ENCODE data around the gene NCAM2. TPM values are rescaled to one million over a fixed set of nuclear protein-coding genes. Genes with fewer than 3 reads are reported as not detected.

NCAM2 gene
- total and polyA plus RNA-seq, 3 experiments from 2014 or later: not detected

DNA sequence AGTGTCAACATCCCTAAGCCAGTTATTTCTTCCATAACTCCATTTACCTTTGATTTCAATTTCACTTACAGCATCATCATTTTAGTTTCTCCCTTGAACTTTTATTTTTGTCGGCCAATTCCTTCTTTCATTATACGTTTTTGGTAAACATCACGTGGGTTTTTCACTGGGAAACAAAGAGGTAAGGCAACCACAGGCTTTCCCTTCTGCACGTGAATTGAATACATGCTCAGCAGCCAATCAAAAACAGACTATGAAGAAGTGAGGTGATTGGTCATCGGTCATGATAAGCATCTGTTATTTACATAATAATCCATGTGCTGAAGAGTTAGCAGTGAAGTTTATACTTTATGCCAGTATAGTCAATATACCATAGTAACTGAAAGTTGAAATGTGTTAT lies 98.7 kb downstream of the NCAM2 start:
- Mint-ChIP-seq H3K27me3 (no peaks in the 10 kb centered on the region), H3K36me3 (no peaks in the 10 kb centered on the region), H3K9me3 (peaks cover 0 to 10% (median 2%) of the 10 kb centered on the region in 5 donors), H3K4me1 (no peaks in the 10 kb centered on the region), H3K4me3 (no peak overlapping the region), H3K27ac (no peak overlapping the region)
- H3K27ac ChIP-seq (ENCODE audit: low read depth, low read length): no peak overlapping the region
- H3K4me1 ChIP-seq (ENCODE audit: insufficient read depth, low read length): no peaks in the 10 kb centered on the region
- ChIA-PET POLR2A (no interaction called here), CTCF (no interaction called here)
- H3K4me3 ChIP-seq (ENCODE audit: low read length): no peak overlapping the region
- no peaks in the 10 kb centered on the region for H3K27me3 ChIP-seq (ENCODE audit: insufficient read depth, low read length, poor library complexity, severe bottlenecking)
- no peak for DNase-seq
- no peaks in the 10 kb centered on the region for H3K9me3 ChIP-seq (ENCODE audit: low read length)
- no peaks in the 10 kb centered on the region for H3K36me3 ChIP-seq (ENCODE audit: insufficient read depth, low read length)

DNA sequence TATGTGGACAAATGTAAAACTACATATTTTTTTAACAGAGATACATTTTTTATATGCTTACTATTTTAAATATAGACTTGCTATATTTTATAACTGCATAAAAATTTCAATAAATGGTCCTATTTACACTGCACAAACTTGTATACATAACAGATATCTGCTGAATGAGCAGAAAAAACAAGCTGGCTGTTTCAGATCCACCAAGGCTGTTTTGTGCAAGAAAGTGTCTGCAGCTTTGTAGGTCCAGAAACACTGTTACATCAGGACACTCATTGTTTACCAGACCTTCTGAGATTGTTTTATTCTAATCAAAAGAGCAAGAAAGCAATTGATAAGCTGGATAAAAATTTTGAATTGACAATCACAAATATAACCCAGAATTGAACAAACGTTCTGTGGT lies 99.3 kb downstream of the NCAM2 start:
- Mint-ChIP-seq H3K4me1 (no peaks in the 10 kb centered on the region), H3K4me3 (no peak overlapping the region), H3K27me3 (no peaks in the 10 kb centered on the region), H3K9me3 (peaks cover 0 to 12% (median 2%) of the 10 kb centered on the region in 5 donors), H3K27ac (no peak overlapping the region), H3K36me3 (no peaks in the 10 kb centered on the region)
- POLR2A ChIA-PET: no interaction called here
- H3K36me3 ChIP-seq (ENCODE audit: insufficient read depth, low read length): no peaks in the 10 kb centered on the region
- H3K4me3 ChIP-seq (ENCODE audit: low read length): no peak overlapping the region
- no peaks in the 10 kb centered on the region for H3K4me1 ChIP-seq (ENCODE audit: insufficient read depth, low read length)
- H3K27ac ChIP-seq (ENCODE audit: low read depth, low read length): no peak overlapping the region
- DNase-seq: no peak
- CTCF ChIA-PET: no interaction called here
- H3K27me3 ChIP-seq (ENCODE audit: insufficient read depth, low read length, poor library complexity, severe bottlenecking): no peaks in the 10 kb centered on the region
- no peaks in the 10 kb centered on the region for H3K9me3 ChIP-seq (ENCODE audit: low read length)

DNA sequence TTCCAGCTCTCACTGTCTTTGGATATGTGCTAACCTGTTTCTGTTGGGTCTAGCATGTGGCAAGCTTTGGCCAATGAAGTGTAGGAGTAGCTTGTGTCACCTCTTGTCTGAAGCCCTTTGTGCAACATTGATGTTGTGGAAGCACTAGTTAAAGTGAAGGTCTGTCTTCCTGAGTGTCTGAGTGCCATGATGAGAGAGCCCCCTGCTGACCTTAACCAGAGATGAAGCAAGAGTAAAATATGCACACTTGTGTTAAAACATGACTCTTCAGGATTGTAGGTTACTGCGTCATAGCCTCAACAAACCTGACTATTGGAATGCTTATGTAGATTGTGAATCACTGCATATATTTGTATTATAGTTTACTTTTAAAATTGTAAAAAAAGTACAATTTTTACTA lies 103.7 kb downstream of the NCAM2 start:
- H3K27ac ChIP-seq (ENCODE audit: low read depth, low read length): no peak overlapping the region
- DNase-seq: no peak
- H3K4me1 ChIP-seq (ENCODE audit: insufficient read depth, low read length): no peaks in the 10 kb centered on the region
- no peaks in the 10 kb centered on the region for H3K27me3 Mint-ChIP-seq
- CTCF ChIA-PET: no interaction called here
- no peak overlapping the region for H3K27ac Mint-ChIP-seq
- H3K36me3 ChIP-seq (ENCODE audit: insufficient read depth, low read length): no peaks in the 10 kb centered on the region
- H3K9me3 ChIP-seq (ENCODE audit: low read length): no peaks in the 10 kb centered on the region
- H3K9me3 Mint-ChIP-seq: peaks cover 2 to 26% (median 2%) of the 10 kb centered on the region in 5 donors
- H3K4me3 ChIP-seq (ENCODE audit: low read length): no peak overlapping the region
- H3K36me3 Mint-ChIP-seq: no peaks in the 10 kb centered on the region
- H3K27me3 ChIP-seq (ENCODE audit: insufficient read depth, low read length, poor library complexity, severe bottlenecking): no peaks in the 10 kb centered on the region
- POLR2A ChIA-PET: no interaction called here
- H3K4me1 Mint-ChIP-seq: no peaks in the 10 kb centered on the region
- no peak overlapping the region for H3K4me3 Mint-ChIP-seq

DNA sequence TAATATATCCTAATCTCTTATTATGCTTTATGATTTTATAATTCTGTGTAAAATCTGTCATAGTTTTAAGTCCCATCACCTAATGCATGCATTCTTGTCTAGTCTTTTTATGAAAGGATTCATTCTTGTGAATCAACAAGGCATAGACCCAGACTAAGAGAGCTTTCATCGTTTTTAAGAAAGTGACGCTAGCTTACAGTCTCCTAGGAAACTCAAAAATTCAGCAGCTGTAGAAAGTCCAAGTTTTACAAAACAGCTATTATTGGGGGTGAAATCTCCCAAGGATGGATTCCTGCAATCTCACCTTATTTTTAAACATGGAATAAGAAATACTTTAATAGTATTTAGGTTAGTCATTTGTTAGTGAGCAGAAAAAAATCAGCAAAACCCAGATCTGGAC lies 104.7 kb downstream of the NCAM2 start:
- H3K4me3 ChIP-seq (ENCODE audit: low read length): no peak overlapping the region

DNA sequence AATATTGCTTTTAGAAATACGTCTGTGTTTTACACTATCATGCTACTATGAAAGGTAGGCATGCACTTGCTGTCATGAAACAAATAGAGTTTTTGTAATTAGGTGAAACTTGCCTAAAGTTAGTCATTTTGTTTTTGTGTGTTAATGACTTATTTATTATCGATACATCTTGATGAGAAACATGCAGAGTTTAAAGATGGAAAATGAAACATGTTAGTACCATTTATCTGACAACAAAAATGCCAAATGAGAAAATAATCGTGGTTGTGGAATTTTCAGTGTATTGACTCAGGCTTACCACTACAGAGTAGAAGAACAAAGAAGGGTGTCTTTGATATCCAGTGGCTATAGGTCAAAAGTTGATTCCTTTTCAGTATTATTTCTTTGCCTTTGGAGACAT lies 105.5 kb downstream of the NCAM2 start:
- no peaks in the 10 kb centered on the region for H3K4me1 Mint-ChIP-seq
- H3K9me3 ChIP-seq (ENCODE audit: low read length): no peaks in the 10 kb centered on the region
- no peaks in the 10 kb centered on the region for H3K27me3 ChIP-seq (ENCODE audit: insufficient read depth, low read length, poor library complexity, severe bottlenecking)
- no peak overlapping the region for H3K27ac Mint-ChIP-seq
- no peak overlapping the region for H3K4me3 Mint-ChIP-seq
- peaks cover 2 to 26% (median 2%) of the 10 kb centered on the region in 5 donors for H3K9me3 Mint-ChIP-seq
- H3K4me1 ChIP-seq (ENCODE audit: insufficient read depth, low read length): no peaks in the 10 kb centered on the region
- ChIA-PET POLR2A (no interaction called here), CTCF (no interaction called here)
- H3K4me3 ChIP-seq (ENCODE audit: low read length): no peak overlapping the region
- H3K27me3 Mint-ChIP-seq: no peaks in the 10 kb centered on the region
- DNase-seq: no peak
- H3K27ac ChIP-seq (ENCODE audit: low read depth, low read length): no peak overlapping the region
- no peaks in the 10 kb centered on the region for H3K36me3 Mint-ChIP-seq
- no peaks in the 10 kb centered on the region for H3K36me3 ChIP-seq (ENCODE audit: insufficient read depth, low read length)

More for the DNA sequence above, 104.7 kb downstream of the NCAM2 start:
- Mint-ChIP-seq H3K27me3 (no peaks in the 10 kb centered on the region), H3K27ac (no peak overlapping the region), H3K4me1 (no peaks in the 10 kb centered on the region), H3K4me3 (no peak overlapping the region), H3K36me3 (no peaks in the 10 kb centered on the region), H3K9me3 (peaks cover 2 to 26% (median 2%) of the 10 kb centered on the region in 5 donors)
- H3K9me3 ChIP-seq (ENCODE audit: low read length): no peaks in the 10 kb centered on the region
- no peaks in the 10 kb centered on the region for H3K4me1 ChIP-seq (ENCODE audit: insufficient read depth, low read length)
- CTCF ChIA-PET: no interaction called here
- POLR2A ChIA-PET: no interaction called here
- H3K36me3 ChIP-seq (ENCODE audit: insufficient read depth, low read length): no peaks in the 10 kb centered on the region
- H3K27me3 ChIP-seq (ENCODE audit: insufficient read depth, low read length, poor library complexity, severe bottlenecking): no peaks in the 10 kb centered on the region
- no peak overlapping the region for H3K27ac ChIP-seq (ENCODE audit: low read depth, low read length)
- DNase-seq: no peak

DNA sequence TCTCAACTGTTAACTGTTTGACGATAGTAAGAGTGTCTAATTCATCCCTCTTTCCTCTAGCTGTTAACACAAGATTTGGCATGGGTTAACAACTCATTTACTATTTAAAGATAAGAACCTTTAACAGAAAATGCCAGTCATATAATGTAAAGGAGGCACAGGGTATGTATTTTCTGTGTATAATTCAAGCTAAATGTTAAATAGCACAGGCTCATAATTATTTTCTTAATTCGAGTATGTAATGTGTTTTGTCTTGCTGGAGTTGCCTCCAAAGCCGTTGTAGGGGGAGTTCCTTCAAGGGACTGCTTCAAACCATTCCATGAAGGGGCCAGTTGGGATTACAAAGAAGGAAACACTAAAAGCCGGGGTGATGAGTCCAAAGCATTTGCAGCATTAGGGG lies 111.5 kb downstream of the NCAM2 start:
- Histone ChIP-seq H3K4me3 (ENCODE audit: low read length) (no peak overlapping the region), H3K4me1 (ENCODE audit: insufficient read depth, low read length) (no peaks in the 10 kb centered on the region), H3K9me3 (ENCODE audit: low read length) (no peaks in the 10 kb centered on the region), H3K36me3 (ENCODE audit: insufficient read depth, low read length) (no peaks in the 10 kb centered on the region), H3K27ac (ENCODE audit: low read depth, low read length) (no peak overlapping the region), H3K27me3 (ENCODE audit: insufficient read depth, low read length, poor library complexity, severe bottlenecking) (no peaks in the 10 kb centered on the region)
- POLR2A ChIA-PET: no interaction called here
- no peak overlapping the region for H3K4me3 Mint-ChIP-seq
- H3K27ac Mint-ChIP-seq: no peak overlapping the region
- no peak for DNase-seq
- peaks cover 0 to 8% (median 4%) of the 10 kb centered on the region in 5 donors for H3K9me3 Mint-ChIP-seq
- no peaks in the 10 kb centered on the region for H3K27me3 Mint-ChIP-seq
- no peaks in the 10 kb centered on the region for H3K36me3 Mint-ChIP-seq
- CTCF ChIA-PET: no interaction called here
- no peaks in the 10 kb centered on the region for H3K4me1 Mint-ChIP-seq

DNA sequence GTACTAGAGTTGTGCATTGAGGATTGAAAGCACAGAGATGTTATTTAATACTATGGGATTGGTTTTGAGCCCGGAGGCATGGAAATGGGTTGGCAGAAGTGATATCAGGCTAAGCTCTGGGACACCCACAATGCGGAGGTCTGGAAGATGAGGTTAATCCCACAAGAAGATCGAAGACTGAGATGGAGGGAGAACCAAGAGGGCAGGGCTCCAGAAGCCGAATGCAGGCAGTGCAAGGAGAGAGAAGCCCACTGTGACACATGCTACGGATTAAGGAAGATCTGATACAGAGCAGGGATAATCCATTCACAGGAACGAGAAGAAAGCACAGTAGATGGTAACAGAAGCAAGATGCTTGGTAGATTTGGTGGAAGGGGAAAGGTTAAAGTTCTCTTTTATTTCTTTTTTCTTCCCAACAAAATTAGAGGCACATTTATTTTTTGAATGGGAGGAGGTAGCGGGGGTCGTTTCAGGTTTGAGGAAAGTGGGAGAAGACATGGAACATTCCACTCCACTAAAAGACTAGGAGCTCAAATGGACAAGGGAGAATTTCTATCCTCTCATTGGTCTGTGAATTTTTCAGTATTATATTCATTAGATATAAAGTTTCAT lies 113.2 kb downstream of the NCAM2 start:
- Mint-ChIP-seq H3K4me1 (no peaks in the 10 kb centered on the region), H3K4me3 (no peak overlapping the region), H3K9me3 (peaks cover 0 to 4% (median 0%) of the 10 kb centered on the region in 5 donors), H3K27ac (no peak overlapping the region), H3K36me3 (no peaks in the 10 kb centered on the region), H3K27me3 (no peaks in the 10 kb centered on the region)
- H3K9me3 ChIP-seq (ENCODE audit: low read length): no peaks in the 10 kb centered on the region
- H3K4me1 ChIP-seq (ENCODE audit: insufficient read depth, low read length): no peaks in the 10 kb centered on the region
- POLR2A ChIA-PET: no interaction called here
- DNase-seq: no peak
- no peak overlapping the region for H3K4me3 ChIP-seq (ENCODE audit: low read length)
- no peaks in the 10 kb centered on the region for H3K36me3 ChIP-seq (ENCODE audit: insufficient read depth, low read length)
- no peaks in the 10 kb centered on the region for H3K27me3 ChIP-seq (ENCODE audit: insufficient read depth, low read length, poor library complexity, severe bottlenecking)
- CTCF ChIA-PET: no interaction called here
- no peak overlapping the region for H3K27ac ChIP-seq (ENCODE audit: low read depth, low read length)

DNA sequence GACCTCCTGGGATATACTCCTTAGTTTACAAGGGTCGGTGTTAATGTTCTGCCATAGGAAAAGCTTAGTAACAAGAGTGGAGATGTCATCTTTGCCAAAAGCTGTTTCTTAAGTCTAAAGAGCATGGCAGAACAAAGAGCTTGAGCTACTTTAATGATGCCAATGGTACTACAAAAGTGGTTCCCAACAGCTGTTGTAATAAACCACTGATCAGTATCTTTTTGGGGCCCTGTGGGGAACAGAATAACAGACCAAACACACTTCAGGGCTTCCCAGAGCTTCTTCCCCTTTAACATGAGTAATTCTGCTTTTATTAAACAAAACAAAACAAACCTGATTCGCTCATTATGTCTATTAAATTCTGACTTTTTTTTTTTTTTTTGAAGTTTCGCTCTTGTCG lies 116.3 kb downstream of the NCAM2 start:
- H3K36me3 ChIP-seq (ENCODE audit: insufficient read depth, low read length): no peaks in the 10 kb centered on the region
- ChIA-PET POLR2A (no interaction called here), CTCF (no interaction called here)
- H3K4me3 Mint-ChIP-seq: no peak overlapping the region
- no peak overlapping the region for H3K27ac ChIP-seq (ENCODE audit: low read depth, low read length)
- no peaks in the 10 kb centered on the region for H3K4me1 Mint-ChIP-seq
- peak overlapping the region in 1 of 8 donors; percentile 78 for H3K27ac Mint-ChIP-seq
- no peak overlapping the region for H3K4me3 ChIP-seq (ENCODE audit: low read length)
- H3K9me3 ChIP-seq (ENCODE audit: low read length): no peaks in the 10 kb centered on the region
- no peaks in the 10 kb centered on the region for H3K27me3 ChIP-seq (ENCODE audit: insufficient read depth, low read length, poor library complexity, severe bottlenecking)
- no peaks in the 10 kb centered on the region for H3K4me1 ChIP-seq (ENCODE audit: insufficient read depth, low read length)
- peaks cover 0 to 9% (median 5%) of the 10 kb centered on the region in 5 donors for H3K9me3 Mint-ChIP-seq
- DNase-seq: no peak
- H3K36me3 Mint-ChIP-seq: no peaks in the 10 kb centered on the region
- H3K27me3 Mint-ChIP-seq: no peaks in the 10 kb centered on the region

DNA sequence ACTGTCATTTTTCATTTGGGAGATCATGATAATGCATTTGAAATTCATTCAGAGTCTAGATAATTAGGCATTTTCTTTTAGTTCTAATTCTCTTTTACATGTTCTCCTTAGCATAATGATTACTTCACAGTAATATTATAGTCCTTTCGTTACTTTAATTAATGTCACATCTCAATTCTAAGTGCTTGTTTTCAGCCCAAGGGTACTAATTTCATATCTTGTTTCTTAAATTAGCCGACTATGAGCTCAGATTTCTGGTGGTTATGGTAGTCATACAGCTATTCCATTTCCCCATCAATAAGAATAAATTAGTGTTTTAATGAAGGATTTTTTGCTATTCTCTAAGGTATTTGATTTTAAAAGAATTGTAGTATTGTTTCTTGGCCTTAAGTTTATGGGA lies 120.9 kb downstream of the NCAM2 start:
- no peak overlapping the region for H3K27ac Mint-ChIP-seq
- ChIA-PET POLR2A (no interaction called here), CTCF (no interaction called here)
- no peaks in the 10 kb centered on the region for H3K27me3 Mint-ChIP-seq
- H3K9me3 Mint-ChIP-seq: peaks cover 3 to 12% (median 8%) of the 10 kb centered on the region in 5 donors
- H3K4me1 Mint-ChIP-seq: no peaks in the 10 kb centered on the region
- Histone ChIP-seq H3K4me1 (ENCODE audit: insufficient read depth, low read length) (no peaks in the 10 kb centered on the region), H3K27me3 (ENCODE audit: insufficient read depth, low read length, poor library complexity, severe bottlenecking) (no peaks in the 10 kb centered on the region), H3K9me3 (ENCODE audit: low read length) (no peaks in the 10 kb centered on the region), H3K36me3 (ENCODE audit: insufficient read depth, low read length) (no peaks in the 10 kb centered on the region), H3K4me3 (ENCODE audit: low read length) (no peak overlapping the region), H3K27ac (ENCODE audit: low read depth, low read length) (no peak overlapping the region)
- H3K36me3 Mint-ChIP-seq: no peaks in the 10 kb centered on the region
- no peak for DNase-seq
- no peak overlapping the region for H3K4me3 Mint-ChIP-seq
